MM.1S (cell line): ENCODE data around the gene IQGAP1.
"Not testable (repeated sequence)": the region's sequence is repeated elsewhere in the genome, so short reads cannot be mapped to it uniquely, and the experiment has no call there.

Experiments used
- DNase-seq: peaks from one replicate; pipeline ENCODE4 v3.0.0-alpha.2; 2015
- H2AFZ ChIP-seq: fragments of 300-600 bp; sonication (generic); 2 replicates; pipeline ENCODE4 v1.6.0; 2016; ENCODE audit warnings: antibody characterized with exemption, low read length
- H3F3A ChIP-seq: fragments of 300-600 bp; sonication (generic); 2 replicates; pipeline ENCODE4 v1.6.1; 2016; ENCODE audit warnings: mild to moderate bottlenecking, antibody characterized with exemption, low read length, moderate library complexity, mixed read lengths; ENCODE audit not compliant: insufficient read depth
- H3K27ac ChIP-seq: fragments of 300-600 bp; sonication (generic); 2 replicates; pipeline ENCODE4 v1.5.1; 2016; ENCODE audit warnings: mild to moderate bottlenecking, low read length
- H3K27me3 ChIP-seq: fragments of 300-600 bp; sonication (generic); replicated peaks from 2 replicates; pipeline ENCODE4 v1.6.0; 2016; ENCODE audit warnings: low read length; ENCODE audit not compliant: insufficient read depth
- H3K36me3 ChIP-seq: fragments of 300-600 bp; sonication (generic); replicated peaks from 2 replicates; pipeline ENCODE4 v1.6.1; 2016; ENCODE audit warnings: mild to moderate bottlenecking, low read length, mixed read lengths; ENCODE audit not compliant: insufficient read depth
- H3K4me1 ChIP-seq: fragments of 300-600 bp; sonication (generic); 2 replicates; pipeline ENCODE4 v1.6.1; 2016; ENCODE audit warnings: low read length, mixed read lengths
- H3K4me2 ChIP-seq: fragments of 300-600 bp; sonication (generic); 2 replicates; pipeline ENCODE4 v1.6.0; 2016; ENCODE audit warnings: low read depth, low read length
- H3K4me3 ChIP-seq: fragments of 300-600 bp; sonication (generic); 2 replicates; pipeline ENCODE4 v1.5.1; 2016; ENCODE audit warnings: low read length, mixed read lengths
- H3K79me2 ChIP-seq: fragments of 300-600 bp; sonication (generic); 2 replicates; pipeline ENCODE4 v1.6.1; 2016; ENCODE audit warnings: mixed run types, low read length, mixed read lengths
- H3K9ac ChIP-seq: fragments of 300-600 bp; sonication (generic); 2 replicates; pipeline ENCODE4 v1.6.1; 2016; ENCODE audit warnings: low read length, mixed read lengths
- H3K9me2 ChIP-seq: fragments of 300-600 bp; sonication (generic); replicated peaks from 2 replicates; pipeline ENCODE4 v1.6.1; 2016; ENCODE audit warnings: mild to moderate bottlenecking, low read length, mixed read lengths; ENCODE audit not compliant: insufficient read depth
- H3K9me3 ChIP-seq: fragments of 300-600 bp; sonication (generic); replicated peaks from 2 replicates; pipeline ENCODE4 v1.6.1; 2016; ENCODE audit warnings: mild to moderate bottlenecking, low read length, mixed read lengths; ENCODE audit not compliant: insufficient read depth
- H4K20me1 ChIP-seq: fragments of 300-600 bp; sonication (generic); 2 replicates; pipeline ENCODE4 v1.6.1; 2016; ENCODE audit warnings: mild to moderate bottlenecking, low read length, moderate library complexity, mixed read lengths; ENCODE audit not compliant: insufficient read depth
- CTCF ChIP-seq: fragments of 300-600 bp; sonication (generic); IDR thresholded peaks from 2 replicates; pipeline ENCODE4 v1.5.1; 2016; ENCODE audit warnings: antibody characterized with exemption, low read length, mixed read lengths
- EZH2 ChIP-seq: fragments of 300-600 bp; sonication (generic); optimal IDR thresholded peaks from 2 replicates; pipeline ENCODE3; 2017; ENCODE audit warnings: low read depth, mild to moderate bottlenecking, antibody characterized with exemption, low read length, mixed read lengths
- EZH2phosphoT487 ChIP-seq: fragments of 300-600 bp; sonication (generic); IDR thresholded peaks from 2 replicates; pipeline ENCODE4 v1.6.1; 2018; ENCODE audit warnings: antibody characterized with exemption, low read length

IQGAP1 gene

GRCh38 chr15:90414408-90415028 lies 26.5 kb downstream of the IQGAP1 start:
- Histone ChIP-seq H3K27ac (no peak overlapping the region), H3K4me1 (peaks cover 12% of the 10 kb centered on the region), H3K27me3 (no peaks in the 10 kb centered on the region), H4K20me1 (no peaks in the 10 kb centered on the region; the same call in 1 of the 2 replicates), H3K36me3 (no peaks in the 10 kb centered on the region), H3K79me2 (peaks cover 79% of the 10 kb centered on the region), H3K4me3 (no peak overlapping the region), H3K4me2 (no peak overlapping the region), H2AFZ (no peak overlapping the region), H3K9me3 (no peaks in the 10 kb centered on the region), H3K9ac (no peak overlapping the region), H3F3A (no peaks in the 10 kb centered on the region), H3K9me2 (no peaks in the 10 kb centered on the region)
- DNase-seq, result no peak
- TF ChIP-seq EZH2phosphoT487 (no peak), CTCF (no peak), EZH2 (no peak)

DNA sequence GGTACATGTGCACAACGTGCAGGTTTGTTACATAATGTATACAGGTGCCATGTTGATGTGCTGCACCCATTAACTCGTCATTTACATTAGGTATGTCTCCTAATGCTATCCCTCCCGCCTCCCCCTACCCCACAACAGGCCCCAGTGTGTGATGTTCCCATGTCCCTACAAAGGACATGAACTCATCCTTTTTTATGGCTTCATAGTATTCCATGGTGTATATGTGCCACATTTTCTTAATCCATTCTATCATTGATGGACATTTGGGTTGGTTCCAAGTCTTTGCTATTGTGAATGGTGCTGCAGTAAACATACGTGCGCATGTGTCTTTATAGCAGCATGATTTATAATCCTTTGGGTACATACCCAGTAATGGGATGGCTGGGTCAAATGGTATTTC lies 28.0 kb downstream of the IQGAP1 start:
- H3F3A ChIP-seq, H3K9me3 ChIP-seq, H3K4me3 ChIP-seq, H3K27me3 ChIP-seq, H3K9me2 ChIP-seq, H3K27ac ChIP-seq, H4K20me1 ChIP-seq, H3K4me2 ChIP-seq, H3K36me3 ChIP-seq, H2AFZ ChIP-seq, DNase-seq, H3K9ac ChIP-seq: not testable (repeated sequence)
- Histone ChIP-seq H3K79me2 (peaks cover 89% of the 10 kb centered on the region), H3K4me1 (peaks cover 12% of the 10 kb centered on the region)

DNA sequence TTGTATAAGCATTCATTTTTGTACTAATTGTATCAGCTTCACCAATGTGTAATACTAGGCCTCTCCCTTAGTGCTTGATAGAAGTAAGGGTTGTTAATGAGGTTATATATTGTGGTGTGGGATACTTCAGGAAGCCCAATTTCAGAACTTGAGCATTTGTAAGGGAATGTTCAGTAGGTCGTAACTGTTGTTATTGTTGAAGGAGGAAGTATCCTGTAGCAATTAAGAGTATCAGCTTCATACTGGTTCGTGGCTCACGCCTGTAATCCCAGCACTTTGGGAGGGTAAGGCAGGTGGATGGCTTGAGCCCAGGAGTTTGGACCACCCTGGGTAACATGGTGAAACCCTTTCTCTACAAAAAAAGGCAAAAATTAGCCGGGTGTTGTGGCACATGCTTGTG lies 30.6 kb downstream of the IQGAP1 start:
- DNase-seq, result no peak
- no peaks in the 10 kb centered on the region for H3K4me1 ChIP-seq
- no peak for TF ChIP-seq CTCF
- no peak for TF ChIP-seq EZH2phosphoT487
- no peak for TF ChIP-seq EZH2
- peaks cover 86% of the 10 kb centered on the region for H3K79me2 ChIP-seq
- H3K36me3 ChIP-seq, result no peaks in the 10 kb centered on the region
- no peaks in the 10 kb centered on the region for H3K9me2 ChIP-seq
- no peaks in the 10 kb centered on the region for H3F3A ChIP-seq
- no peak overlapping the region for H3K9ac ChIP-seq
- H3K9me3 ChIP-seq, result no peaks in the 10 kb centered on the region
- no peak overlapping the region for H3K4me3 ChIP-seq
- no peak overlapping the region for H2AFZ ChIP-seq
- no peaks in the 10 kb centered on the region for H4K20me1 ChIP-seq
- no peaks in the 10 kb centered on the region for H3K27me3 ChIP-seq
- no peak overlapping the region for H3K4me2 ChIP-seq
- H3K27ac ChIP-seq, result no peak overlapping the region

- H3F3A ChIP-seq, result no peaks in the 10 kb centered on the region
- no peak overlapping the region for H3K27ac ChIP-seq
- TF ChIP-seq CTCF (no peak), EZH2 (no peak), EZH2phosphoT487 (no peak)
- no peaks in the 10 kb centered on the region for H3K27me3 ChIP-seq
- no peak overlapping the region for H3K4me3 ChIP-seq
- no peak overlapping the region for H3K4me2 ChIP-seq
- H3K9me3 ChIP-seq, result no peaks in the 10 kb centered on the region
- no peaks in the 10 kb centered on the region for H3K4me1 ChIP-seq
- H3K9me2 ChIP-seq, result no peaks in the 10 kb centered on the region
- no peak overlapping the region for H2AFZ ChIP-seq
- H3K9ac ChIP-seq, result no peak overlapping the region
- H3K36me3 ChIP-seq, result no peaks in the 10 kb centered on the region
- DNase-seq, result no peak
- H4K20me1 ChIP-seq, result no peaks in the 10 kb centered on the region
- H3K79me2 ChIP-seq, result peaks cover 87% of the 10 kb centered on the region
Measured at GRCh38 chr15:90419206-90419605, 31.2 kb downstream of the IQGAP1 start.
